Measurements from ENCODE around the gene KIAA1958.

- no peak for TF ChIP-seq POLR2AphosphoS5 (IDR thresholded peaks at IDR 0.05)
- no peak for TF ChIP-seq CTCF (IDR thresholded peaks at IDR 0.05)
- TF ChIP-seq POLR2A (IDR thresholded peaks at IDR 0.05): no peak
Measured at GRCh38 chr9:112556497-112557442, 70.1 kb downstream of the KIAA1958 start.

Measured in breast epithelium (tissue), 3 donors.